Transverse colon (tissue), 3 donors: ENCODE results near the gene MED26.

Source experiments
- CTCF ChIP-seq, 5 experiments: fragments of 200-600 bp in 3 of 5; fragments of 450-650 bp in 2 of 5; sonication (generic) in 3 of 5; IDR thresholded peaks; 1 replicate in 2 of 5; 2 replicates in 3 of 5; pipeline ENCODE4 v1.5.1; 2016 to 2017; ENCODE audit warnings: antibody characterized with exemption in 5 of 5, inconsistent platforms in 3 of 5, mild to moderate bottlenecking in 2 of 5, moderate library complexity in 1 of 5
- POLR2A ChIP-seq: fragments of 450-650 bp; IDR thresholded peaks from one replicate; pipeline ENCODE4 v1.6.1; 2016; ENCODE audit warnings: antibody characterized with exemption, mild to moderate bottlenecking, moderate library complexity

- TF ChIP-seq CTCF (IDR thresholded peaks at IDR 0.05), result no peak
- no peak for TF ChIP-seq POLR2A
Observed at GRCh38 chr19:16544473-16545231, 83.4 kb downstream of the MED26 start.
